Umbilical cord (tissue), 2 donors: ENCODE results near the gene IFNGR1. TPM values are rescaled to one million over a fixed set of nuclear protein-coding genes. Genes with fewer than 3 reads are reported as not detected.
"Not testable (repeated sequence)": the region's sequence is repeated elsewhere in the genome, so short reads cannot be mapped to it uniquely, and the experiment has no call there.

ENCODE experiments used
- DNase-seq: peaks from one replicate; pipeline ENCODE4 v3.0.0-alpha.2; 2015; ENCODE audit warnings: low spot score
- total RNA-seq: library from RNA; depleted of rRNA; stranded (reverse); fragments of >200 nt; gene quantifications from one replicate; pipeline ENCODE4 v1.2.3, GENCODE V29; 2014; ENCODE audit warnings: low replicate concordance; ENCODE audit not compliant: insufficient read depth

The IFNGR1 gene
- total RNA-seq, 1 donor from 2014 or later: 72.0 TPM

DNA sequence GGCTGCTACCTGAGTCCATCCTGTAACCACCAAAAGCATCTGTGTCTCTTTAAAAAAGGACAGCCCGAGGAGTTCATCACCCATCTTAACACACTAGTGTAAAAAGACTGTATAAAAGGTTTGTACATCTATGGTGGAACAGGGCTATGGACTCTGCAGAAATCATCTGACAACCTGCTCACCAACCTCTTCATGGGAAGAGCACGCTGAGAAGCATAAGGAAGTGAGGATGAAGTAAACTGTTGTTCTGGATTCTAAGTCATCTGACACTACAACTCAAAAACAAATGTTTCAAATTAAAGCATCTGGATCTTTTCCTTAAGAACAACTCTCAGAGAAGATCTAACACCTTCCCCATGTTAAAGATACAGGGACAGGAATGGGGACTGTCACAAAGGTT is 5.4 kb downstream of the IFNGR1 start:
- no peak for DNase-seq

DNA sequence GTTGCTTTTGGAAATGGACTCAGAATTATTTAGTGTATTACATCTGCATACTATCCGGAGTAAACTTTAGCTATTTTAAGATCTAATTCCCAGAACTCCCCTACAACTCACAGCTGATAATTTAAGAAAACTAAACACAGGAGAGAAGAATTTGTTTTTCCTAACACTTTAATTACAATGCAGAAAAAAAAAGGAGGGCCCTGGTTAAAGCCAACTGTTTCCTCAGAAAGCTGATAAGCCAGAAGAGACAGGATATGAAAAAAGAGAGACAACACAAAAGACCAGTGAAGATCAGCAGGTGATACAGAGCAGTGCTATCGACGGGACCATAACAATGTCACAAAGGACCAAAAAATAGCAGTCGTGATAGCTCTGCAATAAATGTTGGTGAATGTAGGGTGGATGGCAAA is 5.8 kb downstream of the IFNGR1 start:
- DNase-seq: no peak

GRCh38 chr6:137211910-137212309 is 7.3 kb downstream of the IFNGR1 start:
- DNase-seq: no peak

DNA sequence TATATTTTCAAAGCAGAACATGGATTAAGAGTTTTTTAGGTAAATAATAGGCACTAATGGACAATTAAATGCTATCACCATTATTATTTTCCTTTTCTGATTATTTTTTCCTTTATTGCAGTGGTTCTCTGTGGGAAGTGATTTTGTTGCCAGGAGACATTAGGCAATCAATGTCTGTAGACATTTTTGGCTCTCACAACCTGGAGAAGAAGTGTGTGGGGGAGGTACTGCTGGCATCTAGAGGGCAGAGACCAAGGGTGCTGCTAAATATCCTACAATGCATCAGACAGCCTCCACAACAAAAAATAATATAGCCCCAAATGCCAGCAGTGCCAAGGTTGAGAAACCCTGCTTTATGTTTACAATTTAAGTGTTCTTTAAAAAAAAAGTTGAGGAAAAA is 8.3 kb downstream of the IFNGR1 start:
- DNase-seq: no peak

GRCh38 chr6:137208279-137208678 is 10.9 kb downstream of the IFNGR1 start:
- DNase-seq: no peak

GRCh38 chr6:137207457-137207856 is 11.7 kb downstream of the IFNGR1 start:
- not testable (repeated sequence) for DNase-seq

DNA sequence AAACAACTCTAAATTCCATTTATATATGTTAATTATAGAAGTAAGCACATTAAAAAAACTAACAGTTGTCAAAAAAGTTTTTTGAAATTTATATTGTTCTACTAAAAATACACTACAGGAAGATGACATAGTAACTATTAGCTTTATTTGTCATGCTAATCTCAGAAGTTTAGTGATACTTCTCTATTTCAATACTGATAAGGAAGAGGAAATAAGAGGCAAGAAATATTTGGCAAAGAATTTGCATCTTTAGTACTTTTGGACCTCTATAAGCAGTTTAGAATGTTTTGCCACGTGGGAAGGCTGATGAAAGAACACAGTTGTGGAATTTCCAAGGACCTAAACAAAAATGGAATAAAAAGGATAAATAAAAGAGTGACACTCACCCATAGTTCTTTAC is 12.6 kb downstream of the IFNGR1 start:
- DNase-seq: no peak

- no peak for DNase-seq
Observed at GRCh38 chr6:137203256-137203655, 15.9 kb downstream of the IFNGR1 start.

DNA sequence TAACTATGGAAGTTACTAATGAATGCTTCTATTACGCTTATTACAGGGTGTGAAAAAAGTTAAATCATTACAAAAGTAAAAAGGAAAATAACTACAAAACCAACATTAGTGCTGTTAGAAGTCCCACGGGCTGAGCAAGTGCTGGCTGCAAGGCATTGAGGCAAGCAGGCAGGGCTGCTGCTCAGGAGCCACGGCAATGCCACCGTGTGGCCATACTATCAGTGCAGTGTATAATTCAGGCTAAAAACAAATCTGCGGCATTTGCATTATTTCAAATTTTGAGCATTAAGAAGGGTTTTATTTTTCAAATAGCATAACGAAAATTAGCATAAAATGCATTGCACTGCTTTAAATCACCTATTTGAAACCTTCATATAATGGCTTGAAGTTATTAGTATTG is 17.1 kb downstream of the IFNGR1 start:
- DNase-seq: no peak

- DNase-seq: no peak
Observed at GRCh38 chr6:137201006-137201405, 18.2 kb downstream of the IFNGR1 start.

- DNase-seq: no peak
Observed at GRCh38 chr6:137200288-137200687, 18.9 kb downstream of the IFNGR1 start.

DNA sequence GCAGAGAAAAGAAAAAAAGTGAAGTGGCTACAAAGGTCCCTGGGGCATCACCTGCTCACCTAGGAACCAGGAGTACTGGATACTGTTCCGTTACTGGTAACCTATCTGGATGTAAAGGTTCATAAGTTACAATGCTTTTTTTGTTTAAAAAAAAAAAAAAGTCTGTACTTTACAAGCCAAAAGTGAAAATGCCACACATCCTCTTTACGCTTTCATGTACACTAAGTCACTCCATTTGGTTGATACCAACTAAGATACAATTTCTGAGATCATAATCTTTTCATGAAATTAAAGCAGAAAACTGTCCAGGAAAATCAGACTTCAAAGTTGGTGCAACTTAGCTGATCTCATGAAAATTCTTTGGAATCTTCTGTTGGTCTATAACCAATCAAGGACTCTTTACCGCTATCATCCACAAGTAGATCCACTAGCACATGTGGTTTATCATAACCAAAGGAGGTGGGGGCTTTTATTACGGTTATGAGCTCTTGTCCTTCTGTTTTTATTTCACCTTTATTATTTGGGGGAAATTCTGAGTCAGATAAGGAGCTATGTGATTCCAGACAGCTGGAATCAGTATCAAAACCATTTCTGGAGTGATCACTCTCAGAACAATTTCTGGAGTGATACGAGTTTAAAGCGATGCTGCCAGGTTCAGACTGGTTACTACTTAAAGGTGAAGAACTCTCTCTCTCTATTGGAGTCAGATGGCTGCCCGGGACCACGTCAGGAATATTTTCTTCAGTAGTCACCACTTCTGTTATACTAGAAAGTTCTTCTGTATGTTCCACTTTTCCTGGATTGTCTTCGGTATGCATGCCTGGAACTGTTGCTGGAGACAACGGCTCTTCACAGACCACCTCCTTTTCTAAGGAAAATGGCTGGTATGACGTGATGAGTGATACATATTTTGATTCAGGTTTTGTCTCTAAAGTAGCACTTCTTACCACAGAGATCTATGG is 21.2 kb downstream of the IFNGR1 start:
- no peak for DNase-seq

DNA sequence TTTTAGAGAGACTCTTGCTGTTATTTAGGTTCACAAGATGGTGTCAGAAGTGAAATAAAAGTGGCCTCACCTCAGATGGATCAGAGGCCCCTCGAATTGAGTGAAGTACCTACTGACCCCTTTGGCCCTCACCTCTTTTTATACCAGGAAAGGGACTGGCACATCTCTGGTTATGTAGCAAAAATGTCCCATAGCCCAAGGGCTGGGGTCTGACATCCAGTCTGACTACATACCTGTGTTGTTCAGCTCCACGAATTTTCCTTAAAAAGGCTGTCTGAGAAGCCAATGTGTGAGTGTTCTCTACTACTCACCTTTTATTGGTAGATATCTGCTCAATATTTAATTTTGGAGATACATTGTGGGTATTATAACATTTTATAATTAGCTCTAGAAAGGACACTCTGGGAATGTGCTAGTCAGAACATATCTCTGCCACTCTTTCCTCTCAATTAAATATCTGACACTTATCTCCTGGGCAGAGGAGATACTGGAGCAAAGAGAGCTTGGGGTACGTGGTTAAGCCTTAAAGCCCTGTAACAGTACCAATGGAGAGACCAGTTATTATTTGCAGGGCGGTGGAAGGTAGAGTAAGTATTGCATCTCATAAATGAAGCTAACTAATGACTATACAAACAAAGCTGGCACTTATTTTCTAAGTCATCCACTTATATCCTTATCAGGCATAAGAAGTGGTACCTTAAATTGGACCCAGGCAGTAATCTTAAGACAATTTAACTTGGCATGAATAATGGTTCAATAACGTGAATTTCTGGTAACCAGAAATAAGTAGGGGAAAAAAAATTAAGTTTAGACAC is 25.7 kb downstream of the IFNGR1 start:
- no peak for DNase-seq

- no peak for DNase-seq
Observed at GRCh38 chr6:137192821-137193220, 26.4 kb downstream of the IFNGR1 start.

DNA sequence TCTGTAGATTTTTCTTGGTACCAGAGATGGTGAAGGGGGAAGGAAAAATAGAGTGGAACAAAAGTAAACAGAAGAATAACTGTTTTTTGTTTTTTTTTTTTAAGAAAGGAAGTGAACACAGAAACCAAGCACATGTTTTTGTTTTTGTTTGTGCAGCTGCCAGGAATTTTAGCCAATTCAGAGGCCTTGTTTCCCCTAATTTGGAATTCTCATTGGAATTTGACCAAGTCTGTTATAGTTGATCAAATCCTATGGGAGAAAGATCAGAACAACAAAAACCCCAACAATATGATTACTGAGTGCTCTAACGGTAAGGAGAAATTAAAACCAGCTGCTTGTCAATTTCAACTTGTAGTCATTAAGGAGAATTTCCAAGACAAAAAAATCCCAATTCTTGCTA is 27.5 kb downstream of the IFNGR1 start:
- no peak for DNase-seq

DNA sequence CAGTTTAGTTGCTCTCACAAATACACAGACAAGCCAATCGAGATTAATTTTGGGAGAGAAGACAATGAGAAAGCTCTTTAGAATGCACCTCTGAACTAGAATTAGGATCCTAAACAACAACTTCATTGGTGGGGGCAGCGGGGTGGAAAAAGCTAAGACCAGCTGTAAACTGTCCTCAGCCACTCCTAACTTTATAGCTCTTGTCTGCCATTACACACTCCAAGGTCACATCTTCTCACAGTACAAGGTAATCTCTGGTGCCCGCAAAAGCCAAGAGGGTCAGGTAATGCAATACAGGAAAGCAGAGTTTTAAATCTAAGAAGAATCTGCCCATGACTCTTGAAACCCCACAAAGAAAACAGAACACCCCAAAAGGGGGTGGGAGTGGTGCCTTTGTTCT is 27.9 kb downstream of the IFNGR1 start:
- DNase-seq: no peak

DNA sequence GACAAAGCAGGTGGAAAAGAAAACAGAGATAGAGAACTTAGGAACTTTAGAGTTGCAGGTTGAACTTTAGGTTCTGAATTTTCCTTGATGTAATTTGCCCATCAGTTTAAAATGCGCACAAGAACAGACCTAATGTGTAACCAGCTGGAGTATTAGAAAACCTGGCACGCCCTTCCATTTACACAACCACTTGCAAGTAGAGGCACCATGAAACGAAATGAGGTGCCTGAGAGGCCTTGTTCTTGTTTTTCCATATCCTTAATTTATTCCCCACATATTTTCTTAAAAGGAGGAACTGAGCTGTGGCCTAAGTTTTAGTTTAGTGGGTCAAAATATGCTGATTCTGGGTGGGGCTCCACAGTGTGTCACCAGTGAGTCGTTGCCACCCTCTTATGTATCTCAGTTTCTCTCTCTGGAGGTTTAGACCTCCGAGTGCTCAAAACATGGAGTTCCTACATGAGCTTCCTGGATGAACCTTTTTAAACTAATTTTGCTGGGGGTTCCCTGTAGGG is 28.5 kb downstream of the IFNGR1 start:
- DNase-seq: no peak

DNA sequence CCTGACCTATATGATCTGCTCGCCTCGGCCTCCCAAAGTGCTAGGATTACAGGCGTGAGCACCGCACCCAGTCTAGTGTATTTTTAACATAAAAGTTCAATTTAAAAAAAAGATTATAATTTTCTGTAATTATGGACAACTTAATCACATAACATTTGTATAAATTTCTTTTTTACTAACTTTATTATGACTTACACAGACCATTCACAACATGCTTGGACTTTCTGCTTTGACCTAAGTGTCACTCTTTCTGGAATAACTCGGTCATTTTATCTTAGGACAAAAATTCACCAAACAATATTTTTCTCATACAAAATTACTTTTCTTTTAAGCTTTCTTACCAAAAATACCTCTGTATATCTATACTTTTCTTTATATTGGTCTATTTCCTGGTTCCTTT is 30.3 kb downstream of the IFNGR1 start:
- DNase-seq: no peak

- no peak for DNase-seq
Observed at GRCh38 chr6:137185290-137185689, 33.9 kb downstream of the IFNGR1 start.

- DNase-seq: no peak
Observed at GRCh38 chr6:137182654-137183073, 36.5 kb downstream of the IFNGR1 start.

GRCh38 chr6:137181891-137182653 is 37.1 kb downstream of the IFNGR1 start:
- DNase-seq: no peak

- DNase-seq: no peak
Observed at GRCh38 chr6:137177611-137178010, 41.6 kb downstream of the IFNGR1 start.
